Glomerular endothelial cell (primary cell): Measurements from ENCODE around the gene LUC7L2. TPM values are rescaled to one million over a fixed set of nuclear protein-coding genes. Genes with fewer than 3 reads are reported as not detected.
"Not testable (repeated sequence)": the region's sequence is repeated elsewhere in the genome, so short reads cannot be mapped to it uniquely, and the experiment has no call there.

Source experiments
- DNase-seq: peaks from one replicate; pipeline ENCODE4 v3.0.0-alpha.2; 2011; ENCODE audit warnings: low read depth, low spot score; ENCODE audit errors: extremely low read depth
- total RNA-seq: library from RNA; depleted of rRNA; stranded (reverse); fragments of >200 nt; gene quantifications from 2 replicates; pipeline ENCODE4 v1.2.3, GENCODE V29; 2015

Gene LUC7L2
- total RNA-seq, 1 donor from 2014 or later = 51.2 TPM

DNA sequence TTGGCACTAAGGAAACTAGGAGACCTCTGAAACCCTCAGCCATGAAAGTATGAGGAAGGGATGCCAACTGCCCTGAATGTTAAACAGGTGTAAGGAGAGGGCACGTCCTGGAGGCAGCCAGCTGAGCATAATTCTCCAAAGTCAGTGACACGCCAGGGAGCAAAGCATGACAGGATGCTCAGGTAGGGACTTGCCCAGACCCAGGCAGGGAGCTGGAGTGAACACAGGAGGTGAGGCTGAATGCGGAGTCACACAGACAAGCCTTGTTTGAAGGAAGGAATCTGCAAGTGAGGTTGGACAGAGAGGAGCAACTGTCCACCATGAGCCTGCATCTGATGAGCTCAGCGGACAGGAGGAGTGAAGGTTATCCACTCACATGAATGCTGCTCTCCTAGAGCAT, 82.3 kb downstream of the LUC7L2 start:
- DNase-seq = no peak

DNA sequence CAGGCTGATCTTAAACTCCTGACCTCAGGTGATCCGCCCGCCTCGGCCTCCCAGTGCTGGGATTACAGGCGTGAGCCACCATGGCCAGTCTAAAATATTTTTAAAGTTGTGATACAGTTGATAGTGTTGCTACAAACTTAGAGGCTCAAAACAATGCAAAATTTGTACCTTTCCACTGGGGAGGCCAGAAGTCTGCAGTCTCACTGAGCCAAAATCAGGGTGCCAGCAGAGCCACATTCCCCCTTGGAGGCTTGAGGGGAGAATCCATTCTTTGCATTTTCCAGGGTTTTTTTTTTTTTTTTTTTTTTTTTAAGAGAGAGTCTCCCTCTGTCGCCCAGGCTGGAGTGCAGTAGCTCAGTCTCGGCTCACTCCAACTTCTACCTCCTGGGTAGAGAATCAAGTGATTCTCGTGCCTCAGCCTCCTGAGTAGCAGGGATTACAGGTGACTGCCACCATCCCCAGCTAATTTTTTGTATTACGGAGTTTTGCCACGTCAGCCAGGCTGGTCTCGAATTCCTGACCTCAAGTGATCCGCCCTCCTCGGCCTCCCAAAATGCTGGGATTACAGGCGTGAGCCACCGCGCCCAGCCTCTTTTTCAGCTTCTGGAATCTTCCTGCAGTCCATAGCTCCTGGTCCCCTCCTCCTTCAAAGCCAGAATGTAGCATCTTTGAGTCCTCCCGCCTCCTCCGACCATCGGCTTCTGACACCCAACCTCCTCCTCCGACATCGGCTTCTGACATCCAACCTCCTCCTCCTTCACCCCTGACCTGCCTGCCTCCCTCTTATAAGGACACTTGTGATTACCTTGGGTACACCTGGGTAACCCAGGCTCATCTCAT, 86.6 kb downstream of the LUC7L2 start:
- DNase-seq = no peak

DNA sequence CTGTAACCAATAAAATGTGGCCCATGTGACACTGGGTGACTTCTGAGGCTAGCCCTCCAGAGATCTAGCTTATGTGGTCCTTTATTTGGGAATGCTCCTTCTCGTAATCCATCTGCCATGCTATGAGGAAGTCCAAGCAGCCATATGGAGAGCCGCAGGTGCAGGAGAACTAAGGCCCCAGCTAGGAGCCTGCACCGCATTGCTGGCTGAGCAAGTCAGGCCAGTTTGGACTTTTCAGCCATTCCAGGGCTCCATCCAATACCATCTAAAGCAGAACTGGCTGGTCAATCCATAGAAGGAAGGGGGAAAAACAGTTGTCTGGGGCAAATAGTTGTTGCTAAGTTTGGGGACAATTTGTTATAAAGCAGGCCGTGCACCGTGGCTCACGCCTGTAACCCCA, 91.2 kb downstream of the LUC7L2 start:
- DNase-seq = no peak

DNA sequence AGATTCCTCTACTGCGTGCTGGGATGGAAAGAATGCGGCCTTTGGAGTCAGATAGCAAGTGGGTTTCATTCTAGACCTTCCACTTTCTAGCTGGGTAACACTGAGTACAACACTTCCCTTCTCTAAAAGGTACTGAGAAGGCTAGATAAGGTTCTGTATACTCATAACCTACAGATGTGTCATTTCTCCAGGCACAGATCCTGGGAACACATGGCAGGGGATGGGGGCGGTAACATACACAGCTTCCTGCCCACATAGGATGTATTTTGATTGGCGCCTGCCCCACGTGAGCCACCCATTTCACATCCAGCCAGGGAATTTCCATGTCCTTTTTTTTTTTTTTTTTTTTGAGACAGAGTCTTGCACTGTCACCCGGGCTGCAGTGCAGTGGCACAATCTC, 91.9 kb downstream of the LUC7L2 start:
- no peak for DNase-seq

DNA sequence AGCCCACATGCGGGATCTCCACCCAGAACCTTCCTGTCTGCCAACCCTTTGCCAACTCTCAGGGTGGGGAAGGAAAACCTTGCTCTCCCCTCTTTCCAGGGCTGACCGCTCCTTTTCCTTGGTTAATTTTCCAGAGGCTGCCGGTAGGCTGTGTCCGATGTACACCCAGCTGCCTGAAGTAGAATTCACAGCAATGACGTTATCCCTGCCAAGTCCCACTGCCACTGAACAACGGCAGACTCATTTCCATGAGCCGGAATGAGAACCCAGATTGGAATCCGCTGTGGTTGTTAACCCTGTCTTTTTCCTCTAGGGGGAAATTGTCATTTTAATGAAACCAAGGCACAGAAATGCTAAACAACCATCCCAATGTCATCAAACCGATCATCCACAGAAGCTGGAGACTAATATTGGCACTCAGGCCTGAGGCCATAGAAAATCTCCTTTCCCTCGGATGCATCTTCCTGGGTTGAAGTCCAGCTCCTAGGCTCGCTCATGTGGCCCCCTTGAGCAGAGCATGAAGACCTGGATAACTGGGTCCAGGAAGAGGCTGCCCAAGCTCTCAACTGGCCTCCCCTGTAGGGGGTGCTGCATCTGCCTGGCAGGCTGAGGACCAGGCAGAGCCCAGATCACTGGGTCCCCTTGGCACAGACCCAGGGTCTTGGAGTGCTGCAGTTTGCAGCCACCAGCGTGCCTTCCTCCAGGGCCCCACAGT, 93.4 kb downstream of the LUC7L2 start:
- DNase-seq = no peak

DNA sequence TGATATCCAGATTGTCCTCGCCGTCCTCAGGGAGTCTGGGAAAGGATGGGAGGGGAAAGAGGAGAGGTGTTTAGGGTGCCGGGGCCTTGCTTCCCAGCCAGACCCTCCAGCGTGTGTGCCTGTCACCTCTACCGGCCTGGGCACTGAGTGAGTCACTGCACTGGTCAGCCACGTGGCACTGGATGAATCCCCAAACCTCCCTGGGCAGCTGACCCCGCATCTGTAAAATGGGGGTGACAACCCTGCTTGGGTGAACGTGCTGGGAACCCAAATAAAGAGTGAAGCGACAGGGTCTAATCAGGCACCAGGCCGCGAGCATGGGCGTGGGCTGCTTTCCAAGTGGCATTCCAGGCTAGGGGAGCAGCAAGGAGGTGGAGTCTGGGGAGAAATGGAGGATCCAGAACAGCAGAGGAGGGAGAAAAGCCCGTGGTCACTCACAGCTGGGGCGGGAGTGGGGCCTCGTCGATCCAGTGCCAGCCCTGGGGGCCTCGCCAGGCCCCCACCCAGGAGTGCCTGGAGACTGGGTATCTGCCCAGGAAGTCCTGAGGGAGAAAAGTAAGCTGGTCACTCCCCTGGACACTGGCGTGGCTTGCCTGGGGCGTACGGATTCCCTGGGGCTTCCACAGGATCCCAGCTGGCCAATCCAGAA, 94.1 kb downstream of the LUC7L2 start:
- no peak for DNase-seq

DNA sequence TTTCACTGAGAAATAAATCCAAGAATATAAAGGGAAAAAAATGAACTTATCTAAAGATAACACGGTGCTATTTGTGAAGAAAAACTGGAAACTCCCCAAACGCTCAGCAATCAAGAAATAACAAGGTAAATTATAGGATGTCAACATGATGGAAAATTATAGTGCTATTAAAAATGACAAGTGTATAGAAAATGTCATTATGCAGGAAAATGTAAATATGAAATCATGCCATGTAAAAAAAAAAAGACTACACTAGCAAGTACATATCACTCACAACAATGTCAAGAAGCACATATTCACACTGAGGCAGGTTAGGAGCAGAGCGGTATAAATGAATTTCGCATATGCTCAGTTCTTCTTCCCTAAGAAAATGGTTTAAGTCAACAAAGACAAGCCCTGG, 96.1 kb downstream of the LUC7L2 start:
- no peak for DNase-seq

DNA sequence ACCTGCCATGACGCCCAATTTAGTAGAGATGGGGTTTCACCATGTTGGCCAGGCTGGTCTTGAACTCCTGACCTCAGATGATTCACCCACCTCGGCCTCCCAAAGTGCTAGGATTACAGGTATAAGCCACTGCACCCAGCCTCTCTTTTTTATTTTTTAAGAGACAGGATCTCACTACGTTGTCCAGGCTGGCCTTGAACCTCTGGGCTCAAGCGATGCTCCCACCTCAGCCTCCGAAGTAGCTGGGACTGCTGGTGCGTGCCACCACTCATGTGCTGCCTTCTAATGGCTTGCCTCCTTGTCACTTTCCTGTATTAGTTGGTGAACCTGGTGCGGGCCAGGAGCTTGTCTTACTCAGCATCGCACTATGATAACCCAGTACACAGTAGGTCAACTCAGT, 96.8 kb downstream of the LUC7L2 start:
- no peak for DNase-seq

DNA sequence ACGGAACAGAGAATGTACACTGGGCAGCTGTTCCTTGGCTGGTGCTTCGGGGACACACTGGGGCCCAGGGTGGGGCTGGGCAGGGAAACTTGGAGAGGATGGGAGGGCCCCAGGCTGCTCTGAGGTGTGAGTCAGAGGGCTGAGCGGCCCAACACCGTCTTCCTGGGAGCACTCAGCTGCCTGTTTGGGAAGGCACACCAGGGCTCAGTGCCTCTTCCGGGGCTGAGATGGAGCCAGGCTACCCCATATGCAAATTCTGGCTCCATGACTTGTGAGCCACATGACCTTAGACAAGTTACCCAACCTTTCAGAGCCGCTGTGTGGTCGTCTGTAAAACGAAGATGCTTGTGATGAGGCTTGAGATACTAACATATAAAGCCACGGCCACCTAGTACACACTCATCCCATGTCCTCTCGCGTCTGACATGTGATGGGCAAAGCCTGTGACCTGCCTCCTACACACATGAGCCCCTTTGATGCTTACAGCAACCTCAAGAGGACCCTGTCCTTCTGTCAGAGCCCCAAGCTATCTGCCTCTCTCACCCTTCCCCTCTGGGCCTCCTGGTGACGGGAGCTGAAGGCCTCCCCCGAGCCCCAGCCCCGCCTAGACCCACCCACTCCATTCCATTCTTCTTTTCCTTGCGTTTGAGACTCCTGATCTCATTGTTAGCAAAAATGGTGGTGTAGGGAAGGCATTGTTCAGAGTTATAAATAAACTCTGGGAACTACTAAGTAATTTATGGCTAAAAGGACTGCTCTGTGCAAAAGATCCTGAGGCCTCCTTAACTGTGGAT, 97.7 kb downstream of the LUC7L2 start:
- no peak for DNase-seq

DNA sequence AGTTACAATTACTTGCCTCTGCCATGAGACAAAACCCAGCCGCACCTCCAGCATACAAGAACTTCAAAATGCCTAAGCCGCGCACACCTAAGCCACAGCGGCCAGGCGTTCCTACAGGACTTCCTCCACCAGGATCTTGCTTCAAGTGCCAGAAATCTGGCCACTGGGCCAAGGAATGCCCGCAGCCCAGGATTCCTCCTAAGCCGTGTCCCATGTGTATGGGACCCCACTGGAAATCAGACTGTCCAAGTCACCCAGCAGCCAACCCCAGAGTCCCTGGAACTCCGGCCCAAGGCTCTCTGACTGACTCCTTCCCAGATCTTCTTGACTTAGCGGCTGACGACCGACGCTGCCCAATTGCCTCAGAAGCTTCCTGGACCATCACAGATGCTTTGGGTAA, 103.7 kb downstream of the LUC7L2 start:
- not testable (repeated sequence) for DNase-seq

DNA sequence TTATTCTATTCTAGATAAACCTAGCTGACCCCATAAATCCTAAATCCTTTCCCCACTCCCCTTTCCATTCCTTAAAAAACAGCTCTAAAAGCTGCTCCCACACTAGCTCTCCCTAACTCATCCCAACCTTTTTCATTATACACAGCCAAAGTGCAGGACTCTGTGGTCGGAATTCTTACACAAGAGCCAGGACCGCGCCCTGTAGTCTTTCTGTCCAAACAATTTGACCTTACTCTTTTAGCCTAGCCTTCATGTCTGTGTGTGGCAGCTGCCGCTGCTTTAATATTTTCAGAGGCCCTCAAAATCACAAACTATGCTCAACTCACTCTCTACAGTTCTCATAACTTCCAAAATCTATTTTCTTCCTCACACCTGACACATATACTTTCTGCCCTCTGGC, 104.8 kb downstream of the LUC7L2 start:
- DNase-seq = not testable (repeated sequence)

DNA sequence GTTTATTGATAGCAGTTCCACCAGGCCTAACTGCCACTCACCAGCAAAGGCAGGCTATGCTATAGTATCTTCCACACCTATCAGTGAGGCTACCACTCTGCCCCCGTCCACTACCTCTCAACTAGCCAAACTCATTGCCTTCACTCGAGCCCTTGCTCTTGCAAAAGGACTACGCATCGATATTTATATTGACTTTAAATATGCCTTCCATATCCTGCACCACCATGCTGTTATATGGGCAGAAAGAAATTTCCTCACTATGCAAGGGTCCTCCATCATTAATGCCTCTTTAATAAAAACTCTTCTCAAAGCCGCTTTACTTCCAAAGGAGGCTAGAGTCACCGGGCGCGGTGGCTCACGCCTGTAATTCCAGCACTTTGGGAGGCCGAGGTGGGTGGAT, 105.4 kb downstream of the LUC7L2 start:
- DNase-seq = not testable (repeated sequence)

DNA sequence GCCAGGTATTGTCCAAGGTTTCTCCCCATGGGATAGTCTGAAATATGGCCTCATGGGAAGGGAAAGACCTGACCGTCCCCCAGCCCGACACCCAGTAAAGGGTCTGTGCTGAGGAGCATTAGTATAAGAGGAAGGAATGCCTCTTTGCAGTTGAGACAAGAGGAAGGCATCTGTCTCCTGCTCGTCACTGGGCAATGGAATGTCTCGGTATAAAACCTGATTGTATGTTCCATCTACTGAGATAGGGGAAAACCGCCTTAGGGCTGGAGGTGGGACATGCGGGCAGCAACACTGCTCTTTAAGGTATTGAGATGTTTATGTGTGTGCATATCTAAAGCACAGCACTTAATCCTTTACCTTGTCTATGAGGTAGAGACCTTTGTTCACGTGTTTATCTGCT, 108.0 kb downstream of the LUC7L2 start:
- DNase-seq = not testable (repeated sequence)

DNA sequence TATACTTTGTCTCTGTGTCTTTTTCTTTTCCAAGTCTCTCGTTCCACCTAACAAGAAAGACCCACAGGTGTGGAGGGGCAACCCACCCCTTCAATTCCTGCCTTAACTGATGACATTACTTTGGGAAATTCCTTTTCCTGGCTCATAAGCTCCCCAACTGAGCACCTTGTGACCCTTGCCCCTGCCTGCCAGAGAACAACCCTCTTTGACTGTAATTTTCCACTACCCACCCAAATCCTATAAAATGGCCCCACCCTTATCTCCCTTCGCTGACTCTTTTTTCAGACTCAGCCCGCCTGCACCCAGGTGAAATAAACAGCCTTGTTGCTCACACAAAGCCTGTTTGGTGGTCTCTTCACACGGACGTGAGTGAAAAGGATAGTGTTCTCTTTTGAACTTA, 108.6 kb downstream of the LUC7L2 start:
- not testable (repeated sequence) for DNase-seq

DNA sequence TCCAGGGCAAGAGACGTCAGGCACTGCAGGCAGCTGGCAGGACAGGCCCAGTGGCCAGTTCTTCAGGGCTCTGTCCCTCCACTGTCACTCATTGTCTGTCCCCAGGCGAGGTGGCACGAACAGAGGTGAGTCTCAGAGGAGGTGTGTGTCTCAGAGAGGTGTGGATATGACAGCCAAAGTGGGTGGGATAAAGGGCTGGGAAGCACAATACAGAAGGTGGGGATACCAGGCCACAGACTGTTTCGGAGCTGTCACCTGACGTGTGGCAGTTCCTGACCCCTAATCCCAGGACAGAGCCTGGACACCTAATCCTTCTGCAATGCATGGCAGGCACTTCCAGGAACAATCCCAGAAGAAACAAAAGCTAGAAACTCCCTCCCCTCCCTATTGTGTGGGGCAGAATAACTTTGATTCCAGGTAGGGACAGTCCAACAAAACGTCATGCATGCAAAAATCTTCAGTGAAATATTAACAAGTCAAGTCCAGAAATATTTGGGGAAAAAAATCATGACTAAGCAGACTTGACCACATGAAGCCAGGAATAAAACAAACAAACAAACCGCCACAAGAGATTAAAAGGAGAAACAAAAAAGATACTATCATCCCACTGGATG, 112.2 kb downstream of the LUC7L2 start:
- no peak for DNase-seq

Other genes starting within 250 kb of the LUC7L2 start
- gene UBN2, start 128.7 kb upstream of the LUC7L2 start, total RNA-seq = 4.3 and 9.3 TPM in 2 replicates
- 7.5 and 13.2 TPM in 2 replicates for gene FMC1, start 18.6 kb upstream of the LUC7L2 start, total RNA-seq
- 0.15 TPM in 1 of 2 replicates, not detected in the other for gene KLRG2, start 123.8 kb downstream of the LUC7L2 start, total RNA-seq
- gene CLEC2L, start 163.8 kb downstream of the LUC7L2 start, total RNA-seq = not detected in 2 replicates